GM23248 (cell line): ENCODE results near the gene LDLRAD4.

ENCODE experiments used
- EZH2 ChIP-seq: fragments of 200-600 bp; sonication (generic); IDR thresholded peaks from 2 replicates; pipeline ENCODE4 v1.6.1; 2018; ENCODE audit warnings: antibody characterized with exemption, mild to moderate bottlenecking; ENCODE audit not compliant: insufficient read depth, poor library complexity, severe bottlenecking
- EZH2phosphoT487 ChIP-seq: fragments of 200-600 bp; sonication (generic); IDR thresholded peaks from 2 replicates; pipeline ENCODE4 v1.6.1; 2018; ENCODE audit warnings: antibody characterized with exemption, moderate library complexity, mild to moderate bottlenecking, low read depth; ENCODE audit not compliant: insufficient read depth

DNA sequence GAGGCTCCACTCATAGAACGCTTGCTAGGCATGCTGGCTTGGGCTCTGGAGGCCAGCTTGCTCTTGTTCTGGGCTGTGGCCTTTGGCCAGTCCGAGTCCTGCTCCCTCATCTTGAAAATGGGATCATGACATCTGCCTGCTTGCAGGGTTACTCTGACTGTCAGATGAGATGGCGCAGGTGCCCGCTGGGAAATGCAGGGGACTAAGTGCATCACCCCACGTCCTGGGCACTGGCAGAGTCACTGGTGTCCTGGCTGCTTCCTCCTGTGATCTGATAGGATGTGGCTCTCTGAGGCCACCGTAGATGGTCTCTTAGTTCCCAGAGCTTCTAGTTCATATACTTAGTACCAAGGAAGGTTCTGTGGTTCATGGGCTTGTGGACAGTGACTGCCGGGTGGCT, 18.5 kb downstream of the LDLRAD4 start:
- TF ChIP-seq EZH2 (no peak), EZH2phosphoT487 (no peak)
